ENCODE measurements around the gene MYD88.

MYD88 gene

DNA sequence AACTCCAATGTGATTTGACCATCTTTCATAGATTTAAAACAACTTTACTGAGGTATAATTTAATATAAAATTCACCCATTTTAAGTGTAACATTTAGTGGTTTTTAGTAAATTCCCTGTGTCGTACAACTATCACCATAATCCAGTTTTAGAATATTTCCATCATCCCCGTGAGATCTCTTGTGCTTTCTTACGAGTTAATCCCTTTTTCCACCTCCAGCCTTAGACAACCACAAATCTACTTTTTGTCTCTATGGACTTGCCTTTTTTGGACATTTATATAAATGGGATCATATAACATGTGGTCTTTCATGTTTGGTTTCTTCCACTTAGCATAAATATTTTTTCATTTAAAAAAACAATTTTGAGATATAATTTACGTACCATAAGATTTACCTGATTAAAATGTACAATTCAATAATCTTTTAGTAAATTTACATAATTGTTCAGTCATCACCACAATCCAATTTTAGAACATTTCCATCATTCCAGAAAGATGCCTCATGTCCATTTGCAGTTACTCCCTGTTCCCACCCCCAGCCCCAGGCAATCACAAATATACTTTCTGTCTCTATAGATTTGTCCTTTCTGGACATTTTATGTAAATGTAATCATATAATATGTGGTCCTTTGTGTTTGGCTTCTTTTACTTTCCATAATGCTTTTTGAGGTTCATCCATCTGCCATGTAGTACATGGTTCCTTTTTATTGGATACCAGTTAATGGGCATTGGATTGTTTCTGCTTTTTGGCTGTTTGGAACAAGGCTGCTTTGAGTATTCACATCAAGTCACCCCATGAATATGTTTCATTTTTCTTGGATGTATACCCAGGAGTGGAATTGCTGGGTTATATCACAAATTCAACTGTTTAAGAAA is 29.9 kb downstream of the MYD88 start:
- Histone ChIP-seq H3K27ac (ENCODE audit: low read length) (no peak overlapping the region), H3K36me3 (ENCODE audit: control insufficient read depth in 2 of 2, insufficient read depth in 2 of 2, low read length in 2 of 2) (no peaks in the 10 kb centered on the region), H3K4me3 (ENCODE audit: low read length in 2 of 2) (no peak overlapping the region), H3K9ac (ENCODE audit: low read length in 2 of 2) (no peak overlapping the region), H3K9me3 (ENCODE audit: control insufficient read depth in 2 of 2, low read length in 2 of 2) (no peaks in the 10 kb centered on the region), H3K27me3 (ENCODE audit: control insufficient read depth in 1 of 2, insufficient read depth in 2 of 2, low read length in 2 of 2) (no peaks in the 10 kb centered on the region), H3K4me1 (ENCODE audit: control insufficient read depth, insufficient read depth, low read length) (peaks cover 14% of the 10 kb centered on the region)

DNA sequence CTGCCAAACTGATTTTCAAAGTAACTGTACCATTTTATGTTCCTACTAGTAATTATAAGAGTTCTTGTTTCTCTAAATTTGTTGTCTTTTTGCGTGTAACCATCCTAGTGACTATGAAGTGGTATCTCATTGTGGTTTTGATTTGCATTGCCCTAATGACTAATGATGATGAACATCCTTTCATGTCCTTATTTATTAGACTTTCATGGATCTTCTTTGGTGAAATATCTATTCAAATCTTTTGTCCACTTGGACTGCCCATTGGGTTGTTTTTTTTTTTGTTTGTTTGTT is 30.5 kb downstream of the MYD88 start:
- H3K27ac ChIP-seq (ENCODE audit: low read length): no peak overlapping the region
- no peak overlapping the region for H3K9ac ChIP-seq (ENCODE audit: low read length in 2 of 2)
- no peak overlapping the region for H3K4me3 ChIP-seq (ENCODE audit: low read length in 2 of 2)
- no peaks in the 10 kb centered on the region for H3K27me3 ChIP-seq (ENCODE audit: control insufficient read depth in 1 of 2, insufficient read depth in 2 of 2, low read length in 2 of 2)
- H3K4me1 ChIP-seq (ENCODE audit: control insufficient read depth, insufficient read depth, low read length): peaks cover 14% of the 10 kb centered on the region
- no peaks in the 10 kb centered on the region for H3K9me3 ChIP-seq (ENCODE audit: control insufficient read depth in 2 of 2, low read length in 2 of 2)
- H3K36me3 ChIP-seq (ENCODE audit: control insufficient read depth in 2 of 2, insufficient read depth in 2 of 2, low read length in 2 of 2): no peaks in the 10 kb centered on the region

DNA sequence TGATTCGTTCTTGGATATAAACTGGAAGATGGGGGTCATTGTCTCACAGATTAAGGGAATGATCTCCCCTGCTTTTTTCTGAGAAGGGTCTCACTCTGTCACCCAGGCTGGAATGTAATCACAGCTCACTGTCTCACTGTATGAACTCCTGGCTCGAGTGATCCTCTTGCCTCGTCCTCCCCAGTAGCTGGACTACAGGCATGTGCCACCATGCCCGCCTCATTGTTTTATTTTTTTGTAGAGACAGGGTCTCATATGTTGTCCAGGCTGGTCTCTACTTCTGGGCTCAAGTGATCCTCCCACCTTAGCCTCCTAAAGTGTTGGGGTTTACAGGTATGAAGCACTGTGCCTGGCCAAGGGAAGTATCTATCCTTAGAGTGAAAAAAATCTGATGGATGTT is 32.3 kb downstream of the MYD88 start:
- Histone ChIP-seq H3K4me1 (ENCODE audit: control insufficient read depth, insufficient read depth, low read length) (peaks cover 6% of the 10 kb centered on the region), H3K36me3 (ENCODE audit: control insufficient read depth in 2 of 2, insufficient read depth in 2 of 2, low read length in 2 of 2) (no peaks in the 10 kb centered on the region), H3K9ac (ENCODE audit: low read length in 2 of 2) (no peak overlapping the region), H3K9me3 (ENCODE audit: control insufficient read depth in 2 of 2, low read length in 2 of 2) (no peaks in the 10 kb centered on the region), H3K27ac (ENCODE audit: low read length) (no peak overlapping the region), H3K27me3 (ENCODE audit: control insufficient read depth in 1 of 2, insufficient read depth in 2 of 2, low read length in 2 of 2) (no peaks in the 10 kb centered on the region), H3K4me3 (ENCODE audit: low read length in 2 of 2) (no peak overlapping the region)

DNA sequence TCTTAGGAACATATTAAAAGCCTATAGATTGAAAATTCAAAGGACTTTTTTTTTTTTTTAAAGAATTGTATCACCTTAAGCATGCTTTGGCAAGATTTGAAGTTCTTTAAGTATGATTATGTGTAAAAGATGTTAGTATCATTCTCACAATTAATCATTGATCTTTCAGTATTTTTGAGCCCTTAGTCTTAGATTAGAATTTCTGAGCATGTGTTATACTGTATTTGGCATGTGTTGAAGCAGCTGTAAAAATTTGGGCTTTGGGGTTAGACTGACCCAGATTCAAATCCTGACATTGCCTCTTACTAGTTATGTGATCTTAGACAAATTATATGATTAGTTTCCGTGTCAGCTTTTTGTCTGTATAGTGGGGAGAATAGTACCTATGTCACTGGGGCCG is 33.2 kb downstream of the MYD88 start:
- H3K4me1 ChIP-seq (ENCODE audit: control insufficient read depth, insufficient read depth, low read length): peaks cover 6% of the 10 kb centered on the region
- H3K4me3 ChIP-seq (ENCODE audit: low read length in 2 of 2): no peak overlapping the region
- no peaks in the 10 kb centered on the region for H3K9me3 ChIP-seq (ENCODE audit: control insufficient read depth in 2 of 2, low read length in 2 of 2)
- H3K27ac ChIP-seq (ENCODE audit: low read length): no peak overlapping the region
- no peaks in the 10 kb centered on the region for H3K36me3 ChIP-seq (ENCODE audit: control insufficient read depth in 2 of 2, insufficient read depth in 2 of 2, low read length in 2 of 2)
- no peak overlapping the region for H3K9ac ChIP-seq (ENCODE audit: low read length in 2 of 2)
- no peaks in the 10 kb centered on the region for H3K27me3 ChIP-seq (ENCODE audit: control insufficient read depth in 1 of 2, insufficient read depth in 2 of 2, low read length in 2 of 2)

DNA sequence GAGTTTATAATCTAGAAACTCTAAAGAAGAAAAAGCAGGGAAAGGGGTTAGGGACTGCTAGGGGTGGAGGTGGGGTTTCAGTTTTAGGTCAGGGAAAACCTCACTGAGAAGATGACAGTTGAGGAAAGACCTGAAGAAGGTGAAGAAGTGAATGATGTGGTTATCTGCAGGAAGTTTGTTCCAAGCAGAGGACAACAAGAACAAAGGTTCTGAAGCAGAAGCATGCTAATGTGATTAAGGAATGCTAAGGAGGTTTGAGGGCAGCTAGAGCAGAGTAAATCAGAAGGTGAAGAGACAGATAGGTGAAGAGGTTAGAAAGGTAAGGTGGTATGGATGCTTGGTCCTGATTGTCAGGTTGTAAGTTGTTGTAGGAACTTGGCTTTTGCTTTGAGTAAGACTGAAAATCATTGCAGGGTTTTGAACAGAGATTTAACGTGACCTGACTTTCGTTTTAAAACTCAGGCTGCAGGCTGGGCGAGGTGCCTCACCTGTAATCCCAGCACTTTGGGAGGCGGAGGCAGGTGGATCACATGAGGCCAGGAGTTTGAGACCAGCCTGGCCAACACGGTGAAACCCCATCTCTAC is 35.5 kb downstream of the MYD88 start:
- H3K4me3 ChIP-seq (ENCODE audit: low read length in 2 of 2): no peak overlapping the region
- H3K27me3 ChIP-seq (ENCODE audit: control insufficient read depth in 1 of 2, insufficient read depth in 2 of 2, low read length in 2 of 2): no peaks in the 10 kb centered on the region
- no peaks in the 10 kb centered on the region for H3K9me3 ChIP-seq (ENCODE audit: control insufficient read depth in 2 of 2, low read length in 2 of 2)
- H3K9ac ChIP-seq (ENCODE audit: low read length in 2 of 2): no peak overlapping the region
- H3K4me1 ChIP-seq (ENCODE audit: control insufficient read depth, insufficient read depth, low read length): no peaks in the 10 kb centered on the region
- H3K27ac ChIP-seq (ENCODE audit: low read length): no peak overlapping the region
- no peaks in the 10 kb centered on the region for H3K36me3 ChIP-seq (ENCODE audit: control insufficient read depth in 2 of 2, insufficient read depth in 2 of 2, low read length in 2 of 2)

DNA sequence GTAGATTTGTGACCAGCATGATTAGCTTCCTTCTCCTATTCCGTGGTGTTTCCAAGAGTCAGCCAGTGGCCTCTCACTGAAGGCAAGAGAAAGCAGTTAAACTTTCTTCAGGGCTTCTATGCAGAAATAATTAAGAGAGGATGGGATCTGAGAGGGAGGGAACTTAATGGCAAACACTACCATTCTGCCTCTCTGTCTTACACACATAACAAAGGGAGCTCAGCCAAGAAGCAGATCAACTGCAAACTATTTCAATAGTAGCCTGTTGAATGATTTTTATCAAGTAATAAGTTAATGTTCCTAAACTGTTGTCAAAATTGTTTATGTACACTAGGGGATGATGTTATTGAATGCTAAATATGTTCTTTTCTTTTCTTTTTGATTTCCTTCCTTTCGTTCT is 38.7 kb downstream of the MYD88 start:
- no peaks in the 10 kb centered on the region for H3K27me3 ChIP-seq (ENCODE audit: control insufficient read depth in 1 of 2, insufficient read depth in 2 of 2, low read length in 2 of 2)
- H3K27ac ChIP-seq (ENCODE audit: low read length): no peak overlapping the region
- H3K9me3 ChIP-seq (ENCODE audit: control insufficient read depth in 2 of 2, low read length in 2 of 2): no peaks in the 10 kb centered on the region
- no peak overlapping the region for H3K9ac ChIP-seq (ENCODE audit: low read length in 2 of 2)
- no peaks in the 10 kb centered on the region for H3K36me3 ChIP-seq (ENCODE audit: control insufficient read depth in 2 of 2, insufficient read depth in 2 of 2, low read length in 2 of 2)
- no peaks in the 10 kb centered on the region for H3K4me1 ChIP-seq (ENCODE audit: control insufficient read depth, insufficient read depth, low read length)
- no peak overlapping the region for H3K4me3 ChIP-seq (ENCODE audit: low read length in 2 of 2)

DNA sequence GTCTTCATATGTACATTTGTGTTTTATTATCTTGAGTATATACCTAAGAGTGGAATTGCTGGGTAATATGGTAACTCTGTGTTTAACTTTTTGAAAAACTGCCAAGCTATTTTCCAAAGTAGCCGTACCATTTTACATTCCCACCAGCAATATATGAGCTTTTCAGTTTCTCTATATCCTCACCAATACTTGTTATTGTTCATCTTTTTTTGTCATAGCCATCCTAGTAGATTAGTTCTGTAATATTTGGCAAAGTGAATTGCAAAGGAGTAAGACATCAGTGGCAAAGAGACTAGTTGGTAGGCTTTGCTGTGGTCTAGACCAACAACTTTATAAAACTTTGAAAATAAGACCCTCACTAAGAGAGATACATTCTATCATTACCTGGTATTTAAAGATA is 48.3 kb downstream of the MYD88 start:
- Histone ChIP-seq H3K4me1 (ENCODE audit: control insufficient read depth, insufficient read depth, low read length) (no peaks in the 10 kb centered on the region), H3K9me3 (ENCODE audit: control insufficient read depth in 2 of 2, low read length in 2 of 2) (no peaks in the 10 kb centered on the region), H3K36me3 (ENCODE audit: control insufficient read depth in 2 of 2, insufficient read depth in 2 of 2, low read length in 2 of 2) (peaks cover 0 to 3% of the 10 kb centered on the region in 2 donors), H3K4me3 (ENCODE audit: low read length in 2 of 2) (no peak overlapping the region), H3K27ac (ENCODE audit: low read length) (no peak overlapping the region), H3K27me3 (ENCODE audit: control insufficient read depth in 1 of 2, insufficient read depth in 2 of 2, low read length in 2 of 2) (no peaks in the 10 kb centered on the region), H3K9ac (ENCODE audit: low read length in 2 of 2) (no peak overlapping the region)

DNA sequence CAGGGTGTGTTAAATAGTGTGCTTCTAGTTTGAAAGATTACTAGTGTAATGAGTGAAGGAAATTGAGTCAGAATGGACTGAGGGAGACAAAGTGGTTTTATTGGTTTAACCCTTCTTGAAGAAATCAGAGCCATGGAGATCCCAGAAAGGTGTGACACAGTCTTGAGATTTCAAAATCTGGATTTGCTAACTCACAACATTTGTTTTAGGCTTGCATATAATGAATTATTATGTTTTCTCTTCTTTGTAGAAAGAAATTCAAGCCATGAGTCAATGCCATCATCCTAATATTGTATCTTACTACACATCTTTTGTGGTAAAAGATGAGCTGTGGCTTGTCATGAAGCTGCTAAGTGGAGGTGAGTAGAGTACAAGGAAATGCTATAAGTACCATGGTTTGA is 52.0 kb downstream of the MYD88 start:
- H3K9ac ChIP-seq (ENCODE audit: low read length in 2 of 2): no peak overlapping the region
- peaks cover 0 to 3% of the 10 kb centered on the region in 2 donors for H3K36me3 ChIP-seq (ENCODE audit: control insufficient read depth in 2 of 2, insufficient read depth in 2 of 2, low read length in 2 of 2)
- H3K4me1 ChIP-seq (ENCODE audit: control insufficient read depth, insufficient read depth, low read length): no peaks in the 10 kb centered on the region
- no peak overlapping the region for H3K4me3 ChIP-seq (ENCODE audit: low read length in 2 of 2)
- H3K27ac ChIP-seq (ENCODE audit: low read length): no peak overlapping the region
- no peaks in the 10 kb centered on the region for H3K27me3 ChIP-seq (ENCODE audit: control insufficient read depth in 1 of 2, insufficient read depth in 2 of 2, low read length in 2 of 2)
- no peaks in the 10 kb centered on the region for H3K9me3 ChIP-seq (ENCODE audit: control insufficient read depth in 2 of 2, low read length in 2 of 2)

All from stomach smooth muscle (tissue), 2 donors.